GM12891 (cell line): ENCODE measurements around the gene PTPRJ.

Experiments
- PAX5 ChIP-seq: IDR thresholded peaks from 2 replicates; pipeline ENCODE4 v1.6.1; 2011; ENCODE audit warnings: low read length, moderate library complexity, mild to moderate bottlenecking; ENCODE audit not compliant: insufficient read depth, severe bottlenecking
- POLR2A ChIP-seq: IDR thresholded peaks from 2 replicates; pipeline ENCODE4 v1.6.1; 2011; ENCODE audit warnings: low read depth, low read length, control low read depth
- POLR2AphosphoS5 ChIP-seq: IDR thresholded peaks from 2 replicates; pipeline ENCODE4 v1.6.1; 2011; ENCODE audit warnings: low read depth, low read length, control low read depth
- TAF1 ChIP-seq: IDR thresholded peaks from 2 replicates; pipeline ENCODE4 v1.6.1; 2011; ENCODE audit warnings: low read depth, low read length, control low read depth

- TF ChIP-seq POLR2AphosphoS5, result no peak
- no peak for TF ChIP-seq POLR2A
- no peak for TF ChIP-seq TAF1
- TF ChIP-seq PAX5, result no peak
Observed at GRCh38 chr11:48087422-48087821, 107.1 kb downstream of the PTPRJ start.
